Measurements from ENCODE around the gene MEIKIN. TPM values are rescaled to one million over a fixed set of nuclear protein-coding genes. Genes with fewer than 3 reads are reported as not detected.
"Not testable (repeated sequence)": the region's sequence is repeated elsewhere in the genome, so short reads cannot be mapped to it uniquely, and the experiment has no call there.

MEIKIN gene
- total RNA-seq, 4 donors from 2014 or later: not detected

DNA sequence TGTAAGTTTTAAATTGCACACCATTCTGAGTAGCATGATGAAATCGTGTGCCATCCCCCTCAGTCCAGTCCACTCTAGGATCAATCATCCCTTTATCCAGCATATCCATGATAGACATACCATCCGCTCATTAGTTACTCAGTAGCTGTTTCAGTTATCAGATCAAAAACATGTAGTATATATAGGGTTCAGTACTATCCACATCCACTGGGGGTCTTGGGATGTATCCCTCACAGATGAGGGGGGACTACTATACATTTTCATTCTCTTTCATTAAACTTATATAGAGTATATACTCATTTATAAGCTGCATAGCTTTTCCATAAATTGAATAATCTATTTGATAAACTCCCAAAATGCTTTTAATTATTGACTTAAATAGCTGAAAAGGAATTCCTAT lies 67.6 kb downstream of the MEIKIN start:
- intact Hi-C loops (cut with DNase I): no loop called here
- 93 to 94% methylated on average over 2 of the region's 2 CpGs for WGBS, 2 donors

DNA sequence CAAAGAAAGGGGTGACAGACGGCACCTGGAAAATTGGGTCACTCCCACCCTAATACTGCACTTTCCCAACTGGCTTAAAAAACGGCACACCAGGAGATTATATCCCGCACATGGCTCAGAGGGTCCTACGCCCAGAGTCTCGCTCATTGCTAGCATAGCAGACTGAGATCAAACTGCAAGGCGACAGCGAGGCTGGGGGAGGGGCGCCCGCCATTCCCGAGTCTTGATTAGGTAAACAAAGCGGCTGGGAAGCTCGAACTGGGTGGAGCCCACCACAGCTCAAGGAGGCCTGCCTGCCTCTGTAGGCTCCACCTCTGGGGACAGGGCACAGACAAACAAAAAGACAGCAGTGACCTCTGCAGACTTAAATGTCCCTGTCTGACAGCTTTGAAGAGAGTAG lies 74.2 kb downstream of the MEIKIN start:
- intact Hi-C loops (cut with DNase I); DNase-seq; H3K4me1 ChIP-seq; H3K4me3 ChIP-seq (replicated peaks in 1 of 3); H3K27me3 ChIP-seq; H3K27ac ChIP-seq; H3K36me3 ChIP-seq; H3K9me3 ChIP-seq: not testable (repeated sequence)
- WGBS, 2 donors: 90% methylated on average over 11 to 12 of the region's 12 CpGs

More for the DNA sequence above, 67.6 kb downstream of the MEIKIN start:
- DNase-seq: no peak
- TF ChIP-seq, protein P1, sequence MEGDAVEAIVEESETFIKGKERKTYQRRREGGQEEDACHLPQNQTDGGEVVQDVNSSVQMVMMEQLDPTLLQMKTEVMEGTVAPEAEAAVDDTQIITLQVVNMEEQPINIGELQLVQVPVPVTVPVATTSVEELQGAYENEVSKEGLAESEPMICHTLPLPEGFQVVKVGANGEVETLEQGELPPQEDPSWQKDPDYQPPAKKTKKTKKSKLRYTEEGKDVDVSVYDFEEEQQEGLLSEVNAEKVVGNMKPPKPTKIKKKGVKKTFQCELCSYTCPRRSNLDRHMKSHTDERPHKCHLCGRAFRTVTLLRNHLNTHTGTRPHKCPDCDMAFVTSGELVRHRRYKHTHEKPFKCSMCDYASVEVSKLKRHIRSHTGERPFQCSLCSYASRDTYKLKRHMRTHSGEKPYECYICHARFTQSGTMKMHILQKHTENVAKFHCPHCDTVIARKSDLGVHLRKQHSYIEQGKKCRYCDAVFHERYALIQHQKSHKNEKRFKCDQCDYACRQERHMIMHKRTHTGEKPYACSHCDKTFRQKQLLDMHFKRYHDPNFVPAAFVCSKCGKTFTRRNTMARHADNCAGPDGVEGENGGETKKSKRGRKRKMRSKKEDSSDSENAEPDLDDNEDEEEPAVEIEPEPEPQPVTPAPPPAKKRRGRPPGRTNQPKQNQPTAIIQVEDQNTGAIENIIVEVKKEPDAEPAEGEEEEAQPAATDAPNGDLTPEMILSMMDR (IDR thresholded peaks at IDR 0.05): no peak
- TF ChIP-seq POLR2A (IDR thresholded peaks at IDR 0.05): no peak
- Histone ChIP-seq H3K9me3 (no peaks in the 10 kb centered on the region), H3K4me3 (replicated peaks in 1 of 3) (no peak overlapping the region), H3K27ac (no peak overlapping the region), H3K36me3 (no peaks in the 10 kb centered on the region), H3K27me3 (no peaks in the 10 kb centered on the region), H3K4me1 (no peaks in the 10 kb centered on the region)

DNA sequence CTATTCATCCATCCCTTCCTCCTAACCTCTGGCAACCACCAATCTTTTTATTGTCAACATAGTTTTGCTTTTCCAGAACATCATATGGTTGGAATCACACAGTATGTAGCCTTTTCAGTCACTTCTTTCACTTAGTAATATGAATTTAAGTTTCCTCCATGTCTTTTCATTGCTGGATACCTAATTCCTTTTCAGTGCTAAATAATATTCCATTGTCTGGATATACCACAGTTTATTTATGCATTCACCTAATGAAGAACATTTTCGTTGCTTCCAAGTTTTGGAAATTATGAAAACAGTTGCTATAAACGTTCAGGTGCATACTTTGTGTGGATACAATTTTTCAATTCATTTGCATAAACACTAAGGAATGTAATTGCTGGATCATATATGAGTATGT lies 77.9 kb downstream of the MEIKIN start:
- H3K27me3 ChIP-seq: no peaks in the 10 kb centered on the region
- no peak for DNase-seq
- no peaks in the 10 kb centered on the region for H3K36me3 ChIP-seq
- intact Hi-C loops (cut with DNase I): no loop called here
- no peak for TF ChIP-seq POLR2A (IDR thresholded peaks at IDR 0.05)
- TF ChIP-seq, protein P1 (IDR thresholded peaks at IDR 0.05): no peak
- 41 to 48% methylated on average over 2 of the region's 2 CpGs for WGBS, 2 donors
- no peak overlapping the region for H3K27ac ChIP-seq
- H3K9me3 ChIP-seq: no peaks in the 10 kb centered on the region
- H3K4me3 ChIP-seq (replicated peaks in 1 of 3): no peak overlapping the region
- H3K4me1 ChIP-seq: no peaks in the 10 kb centered on the region

DNA sequence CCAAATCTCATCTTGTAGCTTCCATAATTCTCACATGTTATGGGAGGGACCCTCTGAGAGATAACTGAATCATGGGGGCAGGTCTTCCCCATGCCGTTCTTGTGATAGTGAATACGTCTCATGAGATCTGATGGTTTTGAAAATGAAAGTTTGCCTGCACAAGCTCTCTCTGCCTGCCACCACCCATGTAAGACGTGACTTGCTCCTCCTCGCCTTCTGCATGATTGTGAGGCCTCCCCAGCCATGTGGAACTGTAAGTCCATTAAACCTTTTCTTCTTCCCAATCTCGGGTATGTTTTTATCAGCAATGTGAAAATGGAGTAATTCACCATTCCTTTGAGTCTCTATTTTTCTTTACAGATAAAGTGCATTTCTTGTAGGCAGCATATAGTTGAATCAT lies 81.8 kb downstream of the MEIKIN start:
- H3K27me3 ChIP-seq: no peaks in the 10 kb centered on the region
- intact Hi-C loops (cut with DNase I): no loop called here
- no peak overlapping the region for H3K27ac ChIP-seq
- H3K9me3 ChIP-seq: no peaks in the 10 kb centered on the region
- no peaks in the 10 kb centered on the region for H3K36me3 ChIP-seq
- TF ChIP-seq POLR2A (IDR thresholded peaks at IDR 0.05): no peak
- TF ChIP-seq, protein P1 (IDR thresholded peaks at IDR 0.05): no peak
- no peaks in the 10 kb centered on the region for H3K4me1 ChIP-seq
- DNase-seq: no peak
- WGBS, 2 donors: 80 to 83% methylated on average over 5 of the region's 5 CpGs
- no peak overlapping the region for H3K4me3 ChIP-seq (replicated peaks in 1 of 3)

DNA sequence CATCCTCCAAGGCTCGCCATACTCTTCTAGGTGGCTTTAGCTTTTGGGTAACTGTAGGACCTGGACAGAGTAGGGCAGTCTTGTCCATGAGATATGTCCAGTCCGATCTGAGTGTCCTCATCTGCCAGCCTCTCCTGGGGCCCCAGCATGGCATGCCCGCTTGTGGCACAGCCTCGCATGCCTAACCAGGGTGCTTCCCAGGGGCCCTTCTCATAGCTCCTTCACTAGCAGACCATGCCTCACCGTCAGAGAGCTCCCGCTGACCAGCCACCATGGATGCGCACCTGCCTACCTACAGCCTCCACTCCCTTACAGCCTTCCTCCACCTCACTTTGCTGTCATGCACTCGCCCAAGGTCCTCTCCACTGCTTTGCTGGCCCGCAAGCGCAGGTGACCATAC lies 88.1 kb downstream of the MEIKIN start:
- WGBS, 2 donors: 87 to 93% methylated on average over 10 of the region's 10 CpGs
- Histone ChIP-seq H3K4me1 (no peaks in the 10 kb centered on the region), H3K27ac (no peak overlapping the region), H3K4me3 (replicated peaks in 1 of 3) (no peak overlapping the region), H3K27me3 (no peaks in the 10 kb centered on the region), H3K36me3 (no peaks in the 10 kb centered on the region), H3K9me3 (no peaks in the 10 kb centered on the region)
- TF ChIP-seq POLR2A (IDR thresholded peaks at IDR 0.05): no peak
- TF ChIP-seq, protein P1 (IDR thresholded peaks at IDR 0.05): no peak
- no peak for DNase-seq
- intact Hi-C loops (cut with DNase I): no loop called here

DNA sequence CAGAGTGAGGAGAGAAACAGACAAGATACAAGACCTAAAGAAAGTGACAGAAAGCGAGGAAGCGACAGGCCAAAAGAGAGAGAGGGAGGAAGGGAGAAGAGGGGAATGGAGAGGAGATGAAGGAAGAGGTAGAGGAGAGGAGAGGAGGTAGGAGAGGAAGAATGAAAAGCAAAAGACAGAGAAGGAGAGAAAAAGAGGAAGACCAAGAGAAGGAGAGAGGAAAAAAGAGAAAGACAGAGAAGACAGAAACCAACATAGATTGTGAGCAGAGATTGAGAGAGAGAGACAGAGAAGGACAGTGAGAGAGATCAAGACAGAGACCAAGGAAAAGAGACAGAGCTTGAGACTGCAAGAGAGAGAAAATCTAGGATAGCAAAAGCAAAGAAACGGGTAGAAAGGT lies 90.0 kb downstream of the MEIKIN start:
- intact Hi-C loops (cut with DNase I): no loop called here
- no peak for TF ChIP-seq POLR2A (IDR thresholded peaks at IDR 0.05)
- TF ChIP-seq, protein P1 (IDR thresholded peaks at IDR 0.05): no peak
- Histone ChIP-seq H3K9me3 (no peaks in the 10 kb centered on the region), H3K36me3 (no peaks in the 10 kb centered on the region), H3K4me3 (replicated peaks in 1 of 3) (no peak overlapping the region), H3K27me3 (no peaks in the 10 kb centered on the region), H3K27ac (no peak overlapping the region), H3K4me1 (no peaks in the 10 kb centered on the region)
- no peak for DNase-seq
- WGBS, 2 donors: 87 to 94% methylated on average over 3 of the region's 3 CpGs
